HCT116 (cell line): ENCODE results near the gene RIPOR3. TPM values are rescaled to one million over a fixed set of nuclear protein-coding genes. Genes with fewer than 3 reads are reported as not detected.

Experiments used
- ATAC-seq: fragments of 200-7000 bp; cut with Tn5 transposase; 2 replicates; pipeline ENCODE4 v1.9.1; 2020; ENCODE audit warnings: mild to moderate bottlenecking, moderate library complexity
- BruUV-seq: library from RNA; stranded (reverse); fragments of 400-500 nt; replicated peaks from 2 replicates; lab custom pipeline; 2021; lab: Mats Ljungman, UMichigan
- CTCF ChIA-PET: fragments of 300-600 bp; sonication (Branson Sonifier 250); formaldehyde crosslinking; loops from one replicate; lab custom pipeline; 2021; ENCODE audit warnings: antibody characterized with exemption; lab: Charles Lee
- POLR2A ChIA-PET: fragments of 300-600, 350-600 bp; sonication (Branson Sonifier 250); formaldehyde crosslinking; loops from one replicate; lab custom pipeline; 2021; ENCODE audit warnings: antibody characterized with exemption; lab: Charles Lee
- RAD21 ChIA-PET, 2 experiments: fragments of 300-600 bp; sonication (Branson Sonifier 250); formaldehyde crosslinking; loops; one replicate each; lab custom pipeline; 2023; ENCODE audit warnings: low total read pairs in 2 of 2; ENCODE audit not compliant: uncharacterized antibody in 2 of 2, unreplicated experiment in 2 of 2, low non-redundant PET in 1 of 2; lab: Charles Lee
- DNase-seq: peaks from one replicate; pipeline ENCODE4 v3.0.0-alpha.2; 2010; ENCODE audit warnings: low read depth, low spot score
- H2AFZ ChIP-seq: fragments of 200-600 bp; shearing (Covaris generic), sonication (generic); 2 replicates; pipeline ENCODE4 v1.6.1; 2017; ENCODE audit warnings: low read depth, mixed run types, mixed read lengths, antibody characterized with exemption, low read length; ENCODE audit not compliant: poor library complexity, severe bottlenecking
- H3K27ac ChIP-seq: 2 replicates; pipeline ENCODE4 v1.5.1; 2012; ENCODE audit warnings: low read depth, low read length
- H3K27me3 ChIP-seq: fragments of 200-600 bp; sonication (generic); 2 replicates; pipeline ENCODE4 v1.6.1; 2016; ENCODE audit warnings: mixed run types, low read length, mixed read lengths; ENCODE audit not compliant: insufficient read depth
- H3K36me3 ChIP-seq, 2 experiments: fragments of 200-500 bp in 1 of 2; fragments of 200-600 bp in 1 of 2; sonication (Bioruptor generic) in 1 of 2; sonication (generic) in 1 of 2; 2 replicates each; pipeline versions ENCODE4 v1.5.1 to v1.6.1; 2014 to 2016; ENCODE audit warnings: low read length in 2 of 2, inconsistent platforms in 1 of 2, mixed read lengths in 1 of 2, mixed run types in 1 of 2; ENCODE audit not compliant: insufficient read depth in 2 of 2, control insufficient read depth in 1 of 2
- H3K4me1 ChIP-seq, 2 experiments: fragments of 200-600 bp in 1 of 2; sonication (generic) in 1 of 2; 2 replicates each; pipeline versions ENCODE4 v1.5.1 to v1.6.1; 2012 to 2017; ENCODE audit warnings: low read length in 2 of 2, inconsistent platforms in 1 of 2, mild to moderate bottlenecking in 1 of 2, mixed read lengths in 1 of 2, mixed run types in 1 of 2, moderate library complexity in 1 of 2; ENCODE audit not compliant: insufficient read depth in 2 of 2, control insufficient read depth in 1 of 2
- H3K4me2 ChIP-seq: fragments of 200-600 bp; sonication (generic); 2 replicates; pipeline ENCODE4 v1.6.1; 2017; ENCODE audit warnings: mixed run types, low read length, mixed read lengths
- H3K4me3 ChIP-seq, 2 experiments: fragments of 200-600 bp in 1 of 2; sonication (generic) in 1 of 2; replicated peaks in 1 of 2; 2 replicates each; pipeline ENCODE4 v1.5.1; 2011 to 2016; ENCODE audit warnings: low read length in 2 of 2, control low read depth in 1 of 2, low read depth in 1 of 2, mild to moderate bottlenecking in 1 of 2, mixed read lengths in 1 of 2, mixed run types in 1 of 2
- H3K79me2 ChIP-seq: fragments of 200-600 bp; sonication (generic); 2 replicates; pipeline ENCODE4 v1.6.1; 2017; ENCODE audit warnings: mild to moderate bottlenecking, mixed run types, low read length, moderate library complexity, mixed read lengths; ENCODE audit not compliant: insufficient read depth
- H3K9ac ChIP-seq: fragments of 200-600 bp; sonication (generic); 2 replicates; pipeline ENCODE4 v1.6.1; 2016; ENCODE audit warnings: low read length, mixed read lengths
- H3K9me2 ChIP-seq: fragments of 200-600 bp; sonication (generic), shearing (Covaris generic); 2 replicates; pipeline ENCODE4 v1.6.1; 2017; ENCODE audit warnings: mixed run types, mild to moderate bottlenecking, moderate library complexity; ENCODE audit not compliant: insufficient read depth
- H3K9me3 ChIP-seq, 2 experiments: fragments of 200-500 bp in 1 of 2; fragments of 200-600 bp in 1 of 2; sonication (Bioruptor generic) in 1 of 2; sonication (generic) in 1 of 2; 2 replicates each; pipeline ENCODE4 v1.6.1; 2014 to 2017; ENCODE audit warnings: low read length in 2 of 2, mixed read lengths in 2 of 2, inconsistent platforms in 1 of 2, low read depth in 1 of 2, mild to moderate bottlenecking in 1 of 2, mixed run types in 1 of 2, moderate library complexity in 1 of 2; ENCODE audit not compliant: control insufficient read depth in 1 of 2, insufficient read depth in 1 of 2
- H4K20me1 ChIP-seq: fragments of 200-600 bp; sonication (generic), shearing (Covaris generic); 2 replicates; pipeline ENCODE4 v1.6.1; 2017; ENCODE audit warnings: mixed run types, mild to moderate bottlenecking, moderate library complexity; ENCODE audit not compliant: insufficient read depth
- CBX3 ChIP-seq: IDR thresholded peaks from 2 replicates; pipeline ENCODE4 v1.6.1; 2012; ENCODE audit warnings: low read depth
- CEBPB ChIP-seq: IDR thresholded peaks from 2 replicates; pipeline ENCODE4 v1.6.1; 2012; ENCODE audit warnings: low read depth
- CTCF ChIP-seq, 3 experiments: fragments of 200-600 bp in 1 of 3; sonication (generic) in 1 of 3; IDR thresholded peaks in 2 of 3; conservative IDR thresholded peaks in 1 of 3; 2 replicates each; pipeline ENCODE4 v1.5.1; 2012 to 2017; ENCODE audit warnings: low read depth in 2 of 3, low read length in 2 of 3, antibody characterized with exemption in 1 of 3, borderline replicate concordance in 1 of 3, control low read depth in 1 of 3, mild to moderate bottlenecking in 1 of 3, mixed read lengths in 1 of 3, mixed run types in 1 of 3, moderate library complexity in 1 of 3; ENCODE audit not compliant: insufficient read depth in 1 of 3
- EGR1 ChIP-seq: IDR thresholded peaks from 2 replicates; pipeline ENCODE4 v1.6.1; 2012; ENCODE audit warnings: low read depth
- EZH2 ChIP-seq: fragments of 200-600 bp; sonication (generic); IDR thresholded peaks from 2 replicates; pipeline ENCODE4 v1.6.1; 2017; ENCODE audit warnings: antibody characterized with exemption, mixed run types
- FOSL1 ChIP-seq: IDR thresholded peaks from 2 replicates; pipeline ENCODE4 v1.6.1; 2012; ENCODE audit warnings: low read depth
- JUND ChIP-seq: IDR thresholded peaks from 2 replicates; pipeline ENCODE4 v1.6.1; 2012
- MAX ChIP-seq: IDR thresholded peaks from 2 replicates; pipeline ENCODE4 v1.6.1; 2012
- POLR2A ChIP-seq: IDR thresholded peaks from 2 replicates; pipeline ENCODE4 v1.7.0; 2011; ENCODE audit warnings: borderline replicate concordance; ENCODE audit not compliant: insufficient read depth, insufficient read length; ENCODE audit errors: extremely low read depth
- RAD21 ChIP-seq: IDR thresholded peaks from 2 replicates; pipeline ENCODE4 v1.6.1; 2012; ENCODE audit warnings: low read depth, mild to moderate bottlenecking
- SP1 ChIP-seq: IDR thresholded peaks from 2 replicates; pipeline ENCODE4 v1.6.1; 2012; ENCODE audit warnings: low read depth
- SRF ChIP-seq: IDR thresholded peaks from 2 replicates; pipeline ENCODE4 v1.6.1; 2012; ENCODE audit warnings: low read depth
- TCF7L2 ChIP-seq: IDR thresholded peaks from 2 replicates; pipeline ENCODE4 v1.7.0; 2011; ENCODE audit warnings: borderline replicate concordance, inconsistent platforms; ENCODE audit not compliant: insufficient read depth, insufficient read length; ENCODE audit errors: extremely low read depth
- ZBTB33 ChIP-seq: IDR thresholded peaks from 2 replicates; pipeline ENCODE4 v1.6.1; 2011; ENCODE audit warnings: mild to moderate bottlenecking, low read length, moderate library complexity; ENCODE audit not compliant: insufficient replicate concordance; ENCODE audit errors: extremely low read depth
- ZFX ChIP-seq: fragments of 450-650 bp; IDR thresholded peaks from 2 replicates; pipeline ENCODE4 v1.6.1; 2017
- ZNF274 ChIP-seq: fragments of 200-500 bp; sonication (Bioruptor generic); IDR thresholded peaks from 2 replicates; pipeline ENCODE4 v1.6.1; 2014; ENCODE audit warnings: mild to moderate bottlenecking, low read depth, low read length, inconsistent platforms
- intact Hi-C: fragments of 100-400 bp; cut with micrococcal nuclease; formaldehyde crosslinking; loops from 2 replicates; pipeline ENCODE4 v1.10.0; 2022
- total RNA-seq: library from RNA; stranded (reverse); gene quantifications from one replicate; pipeline ENCODE4 v1.2.1, GENCODE V29; 2021; ENCODE audit not compliant: unreplicated experiment

The RIPOR3 gene
- total RNA-seq, 1 experiment from 2014 or later, result 0.22 TPM

- RAD21 ChIA-PET, result no interaction called here
- H3K36me3 ChIP-seq, result 0 out of 4 replicates have a peak, but pooled peaks cover 0 to 1% of the 10 kb centered on the region in 2 experiments
- POLR2A ChIA-PET, result interaction anchor here (1.1 to 2.0 kb wide), 2 partner anchors 11 to 64 kb away, joined by 5 to 14 read pairs; no protein-coding TSS in a partner anchor
- no peaks in the 10 kb centered on the region for H3K9me2 ChIP-seq
- TF ChIP-seq CEBPB, result no peak
- DNase-seq (no peak), ATAC-seq (no peak)
- H3K4me1 ChIP-seq, result peaks cover 71 to 85% of the 10 kb centered on the region in 2 experiments
- H3K27ac ChIP-seq, result peak overlapping the region; percentile 92
- H3K4me2 ChIP-seq, result peak overlapping the region; percentile 83
- no TSS peak for BruUV-seq
- peaks cover 11% of the 10 kb centered on the region for H3K79me2 ChIP-seq
- intact Hi-C loops, result no loop called here
- H3K9ac ChIP-seq, result peak overlapping the region; percentile 78
- no peaks in the 10 kb centered on the region for H3K27me3 ChIP-seq
- no peak overlapping the region for H3K4me3 ChIP-seq
- H3K9me3 ChIP-seq, result no peaks in the 10 kb centered on the region
- H2AFZ ChIP-seq, result peak overlapping the region; percentile 63
- CTCF ChIA-PET, result interaction anchor here (1.2 to 2.9 kb wide), 2 partner anchors 9 to 91 kb away, joined by 5 to 11 read pairs; no protein-coding TSS in a partner anchor
- no peaks in the 10 kb centered on the region for H4K20me1 ChIP-seq
Observed at GRCh38 chr20:50726955-50727791, 35.8 kb upstream of the RIPOR3 start.

GRCh38 chr20:50725724-50726005 lies 34.3 kb upstream of the RIPOR3 start:
- Histone ChIP-seq H3K9me3 (no peaks in the 10 kb centered on the region), H3K4me1 (peaks cover 71 to 97% of the 10 kb centered on the region in 2 experiments), H3K4me3 (0 out of 4 replicates have a peak overlapping the region, but pooled peaks of 1 of the 2 experiments have one; percentile 49), H4K20me1 (no peaks in the 10 kb centered on the region), H3K4me2 (peak overlapping the region; percentile 87), H3K27ac (peak overlapping the region; percentile 96), H3K9me2 (no peaks in the 10 kb centered on the region), H3K79me2 (peaks cover 4% of the 10 kb centered on the region; the same call in 1 of the 2 replicates), H3K9ac (peak overlapping the region; percentile 68), H3K36me3 (no peaks in the 10 kb centered on the region), H3K27me3 (no peaks in the 10 kb centered on the region), H2AFZ (no peak overlapping the region)
- intact Hi-C loops, result no loop called here
- DNase-seq (no peak), ATAC-seq (no peak)
- CTCF ChIA-PET, result interaction anchor here (0.9 to 2.1 kb wide), 3 partner anchors 19 to 63 kb away, joined by 4 to 9 read pairs (median 4); no protein-coding TSS in a partner anchor
- RAD21 ChIA-PET, result no interaction called here
- POLR2A ChIA-PET, result interaction anchor here (1.0 to 1.3 kb wide), 4 partner anchors 8 to 99 kb away, joined by 3 to 6 read pairs (median 3); no protein-coding TSS in a partner anchor
- no TSS peak for BruUV-seq
- TF ChIP-seq SRF (no peak), MAX (no peak), ZBTB33 (no peak), TCF7L2 (no peak), CEBPB (no peak), SP1 (no peak), EGR1 (no peak), FOSL1 (no peak), POLR2A (no peak), RAD21 (no peak), ZNF274 (no peak), JUND (no peak), CBX3 (no peak), CTCF (IDR thresholded peaks at IDR 0.05 in 2 of 3, conservative IDR thresholded peaks at IDR 0.05 in 1 of 3; ENCODE audit: borderline replicate concordance in 1 of 3, insufficient read depth in 1 of 3, low read depth in 2 of 3, low read length in 2 of 3) (no peak), EZH2 (no peak), ZFX (no peak)
